PC-9 (cell line): Measurements from ENCODE around the gene SEMA7A.

ENCODE experiments used
- CTCF ChIP-seq: fragments of 200-600 bp; sonication (generic); conservative IDR thresholded peaks from 2 replicates; pipeline ENCODE4 v1.6.1; 2017; ENCODE audit warnings: mixed run types, antibody characterized with exemption, mild to moderate bottlenecking, moderate library complexity
- EZH2 ChIP-seq: fragments of 200-600 bp; sonication (generic); IDR thresholded peaks from 2 replicates; pipeline ENCODE4 v1.8.0; 2017; ENCODE audit warnings: antibody characterized with exemption, low read depth

- TF ChIP-seq CTCF: no peak
- TF ChIP-seq EZH2: no peak
These were observed 7.6 kb upstream of the SEMA7A start for GRCh38 chr15:74441248-74441941.
